Measurements from ENCODE around the gene PCDHGB3. TPM values are rescaled to one million over a fixed set of nuclear protein-coding genes. Genes with fewer than 3 reads are reported as not detected.
A peak's percentile ranks its signal among the peaks of the same experiment; 100 is the strongest.
"Not testable (repeated sequence)": the region's sequence is repeated elsewhere in the genome, so short reads cannot be mapped to it uniquely, and the experiment has no call there.

PCDHGB3 gene
- total RNA-seq, 1 donor from 2014 or later = 0.46 TPM

GRCh38 chr5:141343953-141344463, 26.0 kb upstream of the PCDHGB3 start:
- Mint-ChIP-seq H3K27ac (no peak overlapping the region), H3K27me3 (ENCODE audit: low read depth) (peaks cover 13% of the 10 kb centered on the region), H3K4me3 (ENCODE audit: low read depth) (peak overlapping the region; percentile 61), H3K4me1 (ENCODE audit: low read depth) (peaks cover 2% of the 10 kb centered on the region), H3K36me3 (ENCODE audit: low read depth) (no peaks in the 10 kb centered on the region), H3K9me3 (peaks cover 37% of the 10 kb centered on the region)
- DNase-seq (ENCODE audit: low spot score) = no peak
- intact Hi-C loops (cut with micrococcal nuclease) = loop anchor here (5.0 kb wide), 1 partner anchor 157 kb away; the partner anchor contains the start of gene PCDHB9

GRCh38 chr5:141345327-141345726, 24.7 kb upstream of the PCDHGB3 start:
- Mint-ChIP-seq H3K27me3 (ENCODE audit: low read depth) (peaks cover 12% of the 10 kb centered on the region), H3K4me3 (ENCODE audit: low read depth) (no peak overlapping the region), H3K36me3 (ENCODE audit: low read depth) (no peaks in the 10 kb centered on the region), H3K9me3 (peaks cover 38% of the 10 kb centered on the region), H3K4me1 (ENCODE audit: low read depth) (peaks cover 8% of the 10 kb centered on the region), H3K27ac (no peak overlapping the region)
- intact Hi-C loops (cut with micrococcal nuclease) = no loop called here
- DNase-seq (ENCODE audit: low spot score) = no peak

DNA sequence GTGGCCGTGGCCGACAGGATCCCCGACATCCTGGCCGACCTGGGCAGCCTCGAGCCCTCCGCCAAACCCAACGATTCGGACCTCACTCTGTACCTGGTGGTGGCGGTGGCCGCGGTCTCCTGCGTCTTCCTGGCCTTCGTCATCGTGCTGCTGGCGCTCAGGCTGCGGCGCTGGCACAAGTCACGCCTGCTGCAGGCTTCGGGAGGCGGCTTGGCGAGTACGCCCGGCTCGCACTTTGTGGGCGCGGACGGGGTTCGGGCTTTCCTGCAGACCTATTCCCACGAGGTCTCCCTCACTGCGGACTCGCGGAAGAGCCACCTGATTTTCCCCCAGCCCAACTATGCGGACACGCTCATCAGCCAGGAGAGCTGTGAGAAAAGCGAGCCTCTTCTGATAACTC, 24.0 kb upstream of the PCDHGB3 start:
- H3K4me3 Mint-ChIP-seq (ENCODE audit: low read depth); H3K27ac Mint-ChIP-seq; H3K4me1 Mint-ChIP-seq (ENCODE audit: low read depth); DNase-seq (ENCODE audit: low spot score); H3K36me3 Mint-ChIP-seq (ENCODE audit: low read depth); intact Hi-C loops (cut with micrococcal nuclease): not testable (repeated sequence)
- Mint-ChIP-seq H3K9me3 (peaks cover 37% of the 10 kb centered on the region), H3K27me3 (ENCODE audit: low read depth) (peaks cover 12% of the 10 kb centered on the region)

DNA sequence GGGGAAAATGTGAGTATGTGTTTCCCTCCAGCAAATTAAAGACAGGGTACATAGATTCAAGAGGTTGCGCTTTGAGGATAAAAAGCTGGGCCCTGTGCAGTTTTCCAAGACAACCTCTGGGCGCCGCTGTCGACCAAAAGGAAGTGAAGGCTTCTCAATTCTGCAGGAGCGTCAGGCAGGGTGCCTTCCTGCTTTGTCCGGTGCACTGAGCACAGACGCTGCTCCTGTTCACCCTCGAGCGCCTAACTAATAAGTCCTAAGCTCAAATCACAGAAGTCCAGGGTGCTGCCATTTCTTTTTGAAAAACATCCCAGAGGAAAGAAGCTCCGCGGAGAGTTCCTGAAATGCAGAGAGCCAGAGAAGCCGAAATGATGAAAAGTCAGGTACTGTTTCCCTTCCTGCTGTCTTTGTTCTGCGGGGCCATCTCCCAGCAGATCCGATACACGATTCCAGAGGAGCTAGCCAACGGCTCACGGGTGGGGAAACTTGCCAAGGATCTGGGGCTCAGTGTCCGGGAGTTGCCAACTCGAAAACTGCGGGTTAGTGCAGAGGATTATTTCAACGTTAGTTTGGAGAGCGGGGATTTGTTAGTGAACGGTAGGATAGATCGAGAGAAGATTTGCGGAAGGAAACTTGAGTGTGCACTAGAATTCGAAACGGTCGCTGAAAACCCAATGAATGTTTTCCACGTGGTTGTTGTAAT, 20.0 kb upstream of the PCDHGB3 start, which contains the start of gene PCDHGB1:
Gene PCDHGB1 (plus strand): TSS at position 183 of the 703 bp plus-strand sequence. CDS start 162 bp downstream, at position 345.
- Mint-ChIP-seq H3K27me3 (ENCODE audit: low read depth) (peaks cover 14% of the 10 kb centered on the region), H3K27ac (no peak within 1 kb of the TSS), H3K36me3 (ENCODE audit: low read depth) (no peaks in the 10 kb centered on the region), H3K9me3 (peaks cover 21% of the 10 kb centered on the region), H3K4me1 (ENCODE audit: low read depth) (peaks cover 7% of the 10 kb centered on the region), H3K4me3 (ENCODE audit: low read depth) (peak within 1 kb of the TSS; percentile 75)
- intact Hi-C loops (cut with micrococcal nuclease) = loop anchor here (10.0 kb wide), 1 partner anchor 115 kb away; no protein-coding TSS in a partner anchor
- no peak for DNase-seq (ENCODE audit: low spot score)

DNA sequence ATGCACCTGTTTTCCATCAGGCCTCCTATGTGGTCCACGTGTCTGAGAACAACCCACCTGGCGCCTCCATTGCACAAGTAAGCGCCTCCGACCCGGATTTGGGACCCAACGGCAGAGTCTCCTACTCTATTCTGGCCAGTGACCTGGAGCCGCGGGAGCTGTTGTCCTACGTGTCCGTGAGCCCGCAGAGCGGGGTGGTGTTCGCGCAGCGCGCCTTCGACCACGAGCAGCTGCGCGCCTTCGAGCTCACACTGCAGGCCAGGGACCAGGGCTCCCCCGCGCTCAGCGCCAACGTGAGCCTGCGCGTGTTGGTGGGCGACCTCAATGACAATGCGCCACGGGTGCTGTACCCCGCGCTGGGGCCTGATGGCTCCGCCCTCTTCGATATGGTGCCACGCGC, 18.5 kb upstream of the PCDHGB3 start:
- Mint-ChIP-seq H3K36me3 (ENCODE audit: low read depth) (no peaks in the 10 kb centered on the region), H3K27me3 (ENCODE audit: low read depth) (peaks cover 14% of the 10 kb centered on the region)

GRCh38 chr5:141354900-141355469, 15.1 kb upstream of the PCDHGB3 start, which contains the start of gene PCDHGA4:
Gene PCDHGA4, plus strand, starts transcription at chr5:141355021. Its CDS starts 87 bp downstream, at chr5:141355108.
- H3K27me3 Mint-ChIP-seq (ENCODE audit: low read depth) = peaks cover 20% of the 10 kb centered on the region
- H3K27ac Mint-ChIP-seq = no peak within 1 kb of the TSS
- H3K9me3 Mint-ChIP-seq = peaks cover 23% of the 10 kb centered on the region
- intact Hi-C loops (cut with micrococcal nuclease) = loop anchor here (5.0 to 10.0 kb wide), 4 partner anchors 67 to 202 kb away; partner anchors contain the start of gene PCDHGA11
- H3K36me3 Mint-ChIP-seq (ENCODE audit: low read depth) = no peaks in the 10 kb centered on the region
- DNase-seq (ENCODE audit: low spot score) = no peak
- H3K4me3 Mint-ChIP-seq (ENCODE audit: low read depth) = peak within 1 kb of the TSS; percentile 39
- peaks cover 6% of the 10 kb centered on the region for H3K4me1 Mint-ChIP-seq (ENCODE audit: low read depth)

More for the DNA sequence above, 18.5 kb upstream of the PCDHGB3 start:
- intact Hi-C loops (cut with micrococcal nuclease) = loop anchor here (10.0 kb wide), 1 partner anchor 117 kb away; no protein-coding TSS in a partner anchor
- Mint-ChIP-seq H3K9me3 (peaks cover 21% of the 10 kb centered on the region), H3K27ac (no peak overlapping the region), H3K4me1 (ENCODE audit: low read depth) (peaks cover 7% of the 10 kb centered on the region), H3K4me3 (ENCODE audit: low read depth) (no peak overlapping the region)
- DNase-seq (ENCODE audit: low spot score) = no peak

DNA sequence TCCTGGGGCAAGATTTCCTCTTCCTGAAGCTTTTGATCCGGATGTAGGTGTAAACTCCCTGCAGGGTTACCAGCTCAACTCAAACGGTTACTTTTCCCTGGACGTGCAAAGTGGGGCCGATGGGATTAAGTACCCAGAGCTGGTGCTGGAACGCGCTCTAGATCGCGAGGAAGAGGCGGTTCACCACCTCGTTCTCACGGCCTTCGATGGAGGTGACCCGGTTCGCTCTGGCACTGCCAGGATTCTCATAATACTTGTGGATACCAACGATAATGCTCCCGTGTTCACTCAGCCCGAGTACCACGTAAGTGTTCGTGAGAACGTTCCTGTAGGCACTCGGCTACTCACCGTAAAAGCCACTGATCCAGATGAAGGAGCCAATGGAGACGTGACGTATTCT, 14.4 kb upstream of the PCDHGB3 start:
- no peak overlapping the region for H3K27ac Mint-ChIP-seq
- H3K36me3 Mint-ChIP-seq (ENCODE audit: low read depth) = peaks cover 1% of the 10 kb centered on the region
- peaks cover 20% of the 10 kb centered on the region for H3K27me3 Mint-ChIP-seq (ENCODE audit: low read depth)
- intact Hi-C loops (cut with micrococcal nuclease) = loop anchor here (5.0 to 10.0 kb wide), 4 partner anchors 67 to 202 kb away; partner anchors contain the start of gene PCDHGA11
- peaks cover 2% of the 10 kb centered on the region for H3K4me1 Mint-ChIP-seq (ENCODE audit: low read depth)
- no peak for DNase-seq (ENCODE audit: low spot score)
- H3K4me3 Mint-ChIP-seq (ENCODE audit: low read depth) = no peak overlapping the region
- peaks cover 21% of the 10 kb centered on the region for H3K9me3 Mint-ChIP-seq

GRCh38 chr5:141356133-141356532, 13.9 kb upstream of the PCDHGB3 start:
- no peak for DNase-seq (ENCODE audit: low spot score)
- H3K4me3 Mint-ChIP-seq (ENCODE audit: low read depth) = no peak overlapping the region
- H3K27ac Mint-ChIP-seq = no peak overlapping the region
- intact Hi-C loops (cut with micrococcal nuclease) = loop anchor here (5.0 to 10.0 kb wide), 4 partner anchors 66 to 201 kb away; partner anchors contain the start of gene PCDHGA11
- H3K36me3 Mint-ChIP-seq (ENCODE audit: low read depth) = peaks cover 3% of the 10 kb centered on the region
- peaks cover 26% of the 10 kb centered on the region for H3K9me3 Mint-ChIP-seq
- peaks cover 2% of the 10 kb centered on the region for H3K4me1 Mint-ChIP-seq (ENCODE audit: low read depth)
- peaks cover 24% of the 10 kb centered on the region for H3K27me3 Mint-ChIP-seq (ENCODE audit: low read depth)

DNA sequence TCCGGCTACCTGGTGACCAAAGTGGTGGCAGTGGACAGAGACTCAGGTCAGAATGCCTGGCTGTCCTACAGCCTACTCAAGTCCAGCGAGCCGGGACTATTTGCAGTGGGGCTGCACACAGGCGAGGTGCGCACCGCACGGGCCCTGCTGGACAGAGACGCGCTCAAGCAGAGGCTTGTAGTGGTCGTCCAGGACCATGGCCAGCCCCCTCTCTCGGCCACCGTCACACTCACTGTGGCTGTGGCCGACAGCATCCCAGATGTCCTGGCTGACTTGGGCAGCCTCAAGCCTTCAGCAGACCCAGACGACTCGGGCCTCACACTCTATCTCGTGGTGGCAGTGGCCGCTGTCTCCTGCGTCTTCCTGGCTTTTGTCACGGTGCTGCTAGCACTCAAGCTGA, 13.1 kb upstream of the PCDHGB3 start:
- no peak for DNase-seq (ENCODE audit: low spot score)
- Mint-ChIP-seq H3K4me3 (ENCODE audit: low read depth) (no peak overlapping the region), H3K36me3 (ENCODE audit: low read depth) (peaks cover 3% of the 10 kb centered on the region), H3K27ac (no peak overlapping the region), H3K27me3 (ENCODE audit: low read depth) (peaks cover 27% of the 10 kb centered on the region), H3K4me1 (ENCODE audit: low read depth) (peaks cover 2% of the 10 kb centered on the region), H3K9me3 (peaks cover 31% of the 10 kb centered on the region)
- intact Hi-C loops (cut with micrococcal nuclease) = loop anchor here (5.0 to 10.0 kb wide), 4 partner anchors 65 to 200 kb away; partner anchors contain the start of gene PCDHGA11

DNA sequence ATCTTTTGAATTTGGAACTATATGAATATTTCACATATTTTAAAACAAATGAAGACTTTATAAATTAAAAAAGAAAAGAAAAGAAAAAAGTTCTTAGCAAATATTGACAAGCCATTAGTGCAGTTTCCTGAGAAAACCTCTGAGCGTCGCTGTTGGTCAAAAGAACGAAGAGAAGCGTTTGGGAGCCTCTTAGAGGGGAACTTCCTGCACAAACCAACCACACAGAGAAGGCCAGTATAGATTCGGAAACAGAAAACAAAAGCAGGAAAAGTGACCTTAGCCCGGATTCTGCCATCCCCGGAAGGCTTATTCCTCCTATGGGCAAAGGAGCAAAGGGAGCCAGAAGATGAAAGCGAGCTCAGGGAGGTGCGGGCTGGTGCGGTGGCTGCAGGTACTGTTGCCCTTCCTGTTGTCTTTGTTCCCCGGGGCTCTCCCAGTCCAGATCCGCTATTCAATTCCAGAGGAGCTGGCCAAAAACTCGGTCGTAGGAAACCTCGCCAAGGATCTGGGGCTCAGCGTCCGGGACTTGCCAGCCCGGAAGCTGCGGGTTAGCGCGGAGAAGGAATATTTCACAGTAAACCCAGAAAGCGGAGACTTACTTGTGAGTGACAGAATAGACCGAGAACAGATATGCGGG, 10.1 kb upstream of the PCDHGB3 start, which contains the start of gene PCDHGB2:
Gene PCDHGB2 (plus strand): TSS at position 205 of the 637 bp plus-strand sequence. CDS start 142 bp downstream, at position 347.
- peaks cover 34% of the 10 kb centered on the region for H3K27me3 Mint-ChIP-seq (ENCODE audit: low read depth)
- H3K36me3 Mint-ChIP-seq (ENCODE audit: low read depth) = peaks cover 6% of the 10 kb centered on the region
- peak within 1 kb of the TSS; percentile 62 for H3K27ac Mint-ChIP-seq
- H3K4me1 Mint-ChIP-seq (ENCODE audit: low read depth) = peaks cover 2% of the 10 kb centered on the region
- no peak for DNase-seq (ENCODE audit: low spot score)
- H3K4me3 Mint-ChIP-seq (ENCODE audit: low read depth) = peak within 1 kb of the TSS; percentile 85
- intact Hi-C loops (cut with micrococcal nuclease) = loop anchor here (5.0 to 10.0 kb wide), 4 partner anchors 62 to 197 kb away; partner anchors contain the start of gene PCDHGA11
- H3K9me3 Mint-ChIP-seq = peaks cover 52% of the 10 kb centered on the region

DNA sequence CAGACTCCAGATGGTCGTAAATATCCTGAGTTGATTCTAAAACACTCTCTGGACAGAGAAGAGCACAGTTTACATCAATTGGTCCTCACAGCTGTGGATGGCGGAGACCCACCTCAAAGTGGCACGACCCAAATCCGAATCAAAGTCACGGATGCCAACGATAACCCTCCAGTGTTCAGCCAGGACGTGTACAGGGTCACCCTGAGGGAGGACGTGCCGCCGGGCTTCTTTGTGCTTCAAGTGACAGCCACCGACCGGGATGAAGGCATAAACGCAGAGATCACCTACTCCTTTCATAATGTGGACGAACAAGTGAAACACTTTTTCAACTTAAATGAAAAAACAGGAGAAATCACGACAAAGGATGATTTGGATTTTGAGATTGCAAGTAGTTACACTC, 9.4 kb upstream of the PCDHGB3 start:
- DNase-seq (ENCODE audit: low spot score) = no peak
- peaks cover 6% of the 10 kb centered on the region for H3K36me3 Mint-ChIP-seq (ENCODE audit: low read depth)
- intact Hi-C loops (cut with micrococcal nuclease) = no loop called here
- peaks cover 2% of the 10 kb centered on the region for H3K4me1 Mint-ChIP-seq (ENCODE audit: low read depth)
- H3K4me3 Mint-ChIP-seq (ENCODE audit: low read depth) = peak overlapping the region; percentile 85
- peaks cover 55% of the 10 kb centered on the region for H3K9me3 Mint-ChIP-seq
- no peak overlapping the region for H3K27ac Mint-ChIP-seq
- H3K27me3 Mint-ChIP-seq (ENCODE audit: low read depth) = peaks cover 37% of the 10 kb centered on the region

DNA sequence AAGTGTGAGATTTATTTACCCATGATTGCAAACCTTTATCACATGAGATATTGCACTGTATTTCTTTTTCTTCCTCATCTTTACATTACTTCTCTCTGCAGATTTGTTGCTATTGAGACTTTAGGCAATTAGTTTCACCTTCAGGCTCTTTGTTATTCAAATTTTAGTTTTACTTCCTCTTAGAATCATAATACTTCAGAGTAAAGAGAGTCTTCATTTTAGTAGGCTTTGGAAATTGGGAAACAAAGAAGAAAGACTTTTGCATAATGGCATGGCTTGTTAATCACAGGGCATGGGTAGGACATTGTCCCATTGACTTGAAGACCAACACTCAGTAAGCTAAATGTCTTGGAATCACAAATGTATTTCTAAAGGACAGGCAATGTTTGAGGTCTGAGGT, 7.3 kb upstream of the PCDHGB3 start:
- no peak for DNase-seq (ENCODE audit: low spot score)
- H3K9me3 Mint-ChIP-seq = peaks cover 55% of the 10 kb centered on the region
- no peak overlapping the region for H3K27ac Mint-ChIP-seq
- intact Hi-C loops (cut with micrococcal nuclease) = no loop called here
- peaks cover 6% of the 10 kb centered on the region for H3K36me3 Mint-ChIP-seq (ENCODE audit: low read depth)
- peaks cover 2% of the 10 kb centered on the region for H3K4me1 Mint-ChIP-seq (ENCODE audit: low read depth)
- H3K4me3 Mint-ChIP-seq (ENCODE audit: low read depth) = no peak overlapping the region
- H3K27me3 Mint-ChIP-seq (ENCODE audit: low read depth) = peaks cover 33% of the 10 kb centered on the region

Data from activated T-helper 2 cell treated with anti-CD3 and anti-CD28 coated beads, Interferon-gamma antibody, Interleukin-2, Interleukin-4, amounts not matched to agents 10 μg/mL and 5 μg/mL and 100 μg/mL, durations not matched to agents 14 hours and 24 hours and 36 hours (primary cell).